Activated effector memory CD4-positive, alpha-beta T cell treated with Interleukin-2 at 50 U/mL for 16 hours (primary cell): ENCODE measurements around the gene BICDL2.

Experiments
- DNase-seq: peaks from one replicate; pipeline ENCODE4 v3.0.0-alpha.2; 2020

The BICDL2 gene

GRCh38 chr16:3045758-3046640, 9.3 kb upstream of the BICDL2 start, which contains the start of gene MMP25:
TSS of gene MMP25 (plus strand) at chr16:3046561. CDS start at chr16:3046918, 357 bp downstream.
- DNase-seq: no peak

- DNase-seq: no peak
Measured at GRCh38 chr16:3044708-3045107, 8.0 kb upstream of the BICDL2 start.

GRCh38 chr16:3042376-3042775, 5.6 kb upstream of the BICDL2 start:
- DNase-seq: no peak

GRCh38 chr16:3038896-3039295, 2.2 kb upstream of the BICDL2 start:
- no peak for DNase-seq

- no peak for DNase-seq
Measured at GRCh38 chr16:3038256-3038655, 1.5 kb upstream of the BICDL2 start.

GRCh38 chr16:3035972-3036725, 595 bp downstream of the BICDL2 start:
- DNase-seq: no peak

GRCh38 chr16:3035289-3035971, 1.3 kb downstream of the BICDL2 start:
- DNase-seq: no peak

GRCh38 chr16:3032624-3033023, 4.1 kb downstream of the BICDL2 start:
- no peak for DNase-seq

- DNase-seq: no peak
Measured at GRCh38 chr16:3030222-3031212, 6.2 kb downstream of the BICDL2 start.

GRCh38 chr16:3029491-3030221, 7.1 kb downstream of the BICDL2 start:
- DNase-seq: no peak

GRCh38 chr16:3028716-3029319, 7.9 kb downstream of the BICDL2 start:
- no peak for DNase-seq

GRCh38 chr16:3027983-3028715, 8.6 kb downstream of the BICDL2 start:
- DNase-seq: peak; percentile 79

- DNase-seq: no peak
Measured at GRCh38 chr16:3027489-3027795, 9.3 kb downstream of the BICDL2 start.

GRCh38 chr16:3026609-3027488, 9.9 kb downstream of the BICDL2 start:
- DNase-seq: no peak

- no peak for DNase-seq
Measured at GRCh38 chr16:3026003-3026378, 10.8 kb downstream of the BICDL2 start.

- DNase-seq: no peak
Measured at GRCh38 chr16:3025032-3026002, 11.4 kb downstream of the BICDL2 start.

- peak; percentile 93 for DNase-seq
Measured at GRCh38 chr16:3023669-3024478, 12.9 kb downstream of the BICDL2 start, which contains the start of the genes HCFC1R1 and THOC6. TSS of gene HCFC1R1 (minus strand) at chr16:3023942. CDS start at chr16:3023941, 1 bp downstream. TSS of gene THOC6 (plus strand) at chr16:3024035. CDS start at chr16:3024327, 292 bp downstream.
